Sigmoid colon (tissue), 4 donors: ENCODE results near the gene ANKDD1B.

Experiments
- EP300 ChIP-seq, 4 donors: sonication (generic); formaldehyde crosslinking; IDR thresholded peaks; one replicate each; pipeline ENCODE4 v1.6.1; 2017; ENCODE audit warnings: antibody characterized with exemption in 4 of 4
- POLR2A ChIP-seq, 2 donors: fragments of 450-650 bp; IDR thresholded peaks; one replicate each; pipeline ENCODE4 v1.6.1; 2016; ENCODE audit warnings: antibody characterized with exemption in 2 of 2, mild to moderate bottlenecking in 2 of 2, moderate library complexity in 2 of 2
- TF ChIP-seq, protein P1 (sequence below), 4 experiments: fragments of 450-650 bp in 3 of 4; fragments of 200-600 bp in 1 of 4; IDR thresholded peaks; one replicate each; pipeline ENCODE4 v1.5.1; 2016 to 2019; ENCODE audit warnings: antibody characterized with exemption in 4 of 4, mild to moderate bottlenecking in 3 of 4, moderate library complexity in 2 of 4

DNA sequence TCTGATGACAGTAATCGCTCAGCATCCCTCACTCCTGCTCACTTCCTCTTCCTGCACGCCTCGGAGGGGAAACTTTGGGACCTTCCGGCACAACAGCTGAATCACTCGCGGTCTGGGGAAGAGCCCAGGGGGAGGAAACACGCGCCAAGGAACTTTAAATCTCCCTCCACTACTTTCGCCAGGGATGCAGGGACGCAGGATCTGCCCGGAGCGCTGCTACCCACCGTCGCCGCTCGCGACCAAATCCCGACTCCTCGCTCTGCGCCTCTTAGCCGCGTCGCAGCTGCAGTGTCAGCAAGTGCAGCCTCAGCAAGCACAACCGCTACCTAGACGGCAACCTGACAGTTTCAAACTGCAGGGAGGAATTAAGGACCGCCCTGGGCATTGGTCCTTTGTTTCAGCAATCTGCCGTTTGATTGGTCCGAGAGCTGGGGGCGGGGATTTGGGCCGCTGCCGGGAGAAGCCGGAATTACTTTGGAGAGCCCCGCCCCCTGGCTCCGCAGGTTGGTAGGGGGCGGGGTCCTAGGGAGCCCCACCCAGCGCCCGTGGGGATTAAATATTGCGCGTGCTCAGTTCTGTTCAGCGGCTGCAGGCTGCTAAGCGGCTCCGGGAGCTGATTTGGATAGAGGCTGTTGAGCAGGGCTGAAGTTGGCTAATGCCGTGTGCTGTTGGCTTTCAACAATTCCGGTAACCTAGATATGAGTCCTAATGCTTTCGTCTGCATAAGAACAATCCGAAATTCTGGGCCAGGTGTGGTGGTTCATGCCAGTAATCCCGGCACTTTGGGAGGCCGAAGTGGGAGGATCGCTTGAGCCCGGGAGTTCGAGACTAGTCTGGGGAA lies 106.0 kb downstream of the ANKDD1B start, which contains the start of gene POC5:
- TF ChIP-seq, protein P1, sequence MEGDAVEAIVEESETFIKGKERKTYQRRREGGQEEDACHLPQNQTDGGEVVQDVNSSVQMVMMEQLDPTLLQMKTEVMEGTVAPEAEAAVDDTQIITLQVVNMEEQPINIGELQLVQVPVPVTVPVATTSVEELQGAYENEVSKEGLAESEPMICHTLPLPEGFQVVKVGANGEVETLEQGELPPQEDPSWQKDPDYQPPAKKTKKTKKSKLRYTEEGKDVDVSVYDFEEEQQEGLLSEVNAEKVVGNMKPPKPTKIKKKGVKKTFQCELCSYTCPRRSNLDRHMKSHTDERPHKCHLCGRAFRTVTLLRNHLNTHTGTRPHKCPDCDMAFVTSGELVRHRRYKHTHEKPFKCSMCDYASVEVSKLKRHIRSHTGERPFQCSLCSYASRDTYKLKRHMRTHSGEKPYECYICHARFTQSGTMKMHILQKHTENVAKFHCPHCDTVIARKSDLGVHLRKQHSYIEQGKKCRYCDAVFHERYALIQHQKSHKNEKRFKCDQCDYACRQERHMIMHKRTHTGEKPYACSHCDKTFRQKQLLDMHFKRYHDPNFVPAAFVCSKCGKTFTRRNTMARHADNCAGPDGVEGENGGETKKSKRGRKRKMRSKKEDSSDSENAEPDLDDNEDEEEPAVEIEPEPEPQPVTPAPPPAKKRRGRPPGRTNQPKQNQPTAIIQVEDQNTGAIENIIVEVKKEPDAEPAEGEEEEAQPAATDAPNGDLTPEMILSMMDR (IDR thresholded peaks at IDR 0.05) = no peak
- TF ChIP-seq POLR2A (IDR thresholded peaks at IDR 0.05) (peak; percentile 23 to 28), EP300 (IDR thresholded peaks at IDR 0.05) (no peak)
